ENCODE measurements around the gene DNAJC4. TPM values are rescaled to one million over a fixed set of nuclear protein-coding genes. Genes with fewer than 3 reads are reported as not detected.
A peak's percentile ranks its signal among the peaks of the same experiment; 100 is the strongest.

Gene DNAJC4
- total and polyA plus RNA-seq, 11 donors: 31.2 to 123 (median 47.2) TPM

GRCh38 chr11:64239662-64240434 lies 9.5 kb downstream of the DNAJC4 start:
- Histone ChIP-seq H3K4me1 (peaks cover 0 to 69% (median 34%) of the 10 kb centered on the region in 12 donors), H3K9me3 (no peaks in the 10 kb centered on the region), H3K27ac (peak overlapping the region; percentile 95 to 100 (median 99)), H3K36me3 (peaks cover 0 to 40% (median 30%) of the 10 kb centered on the region in 9 donors), H3K27me3 (no peaks in the 10 kb centered on the region), H3K4me3 (peak overlapping the region in 11 of 12 donors; percentile 47 to 99 (median 80))
- intact Hi-C loops (cut with DNase I): loop anchor here in 1 of 10 donors (2.0 kb wide), 1 partner anchor 65 kb away; the partner anchor contains the start of gene ESRRA
- TF ChIP-seq POLR2A (IDR thresholded peaks at IDR 0.05) (no peak), CTCF (IDR thresholded peaks at IDR 0.05) (no peak)
- no peak for ATAC-seq
- 82 to 87% (median 84%) methylated on average over 11 of the region's 11 CpGs for WGBS, 4 donors
- peak in 1 of 5 donors; percentile 34 for DNase-seq

- intact Hi-C loops (cut with DNase I): loop anchor here in 3 of 10 donors (1.0 to 2.0 kb wide), 3 partner anchors 30 to 64 kb away; partner anchors contain the start of genes BAD (in 1 of the 3) and ESRRA (in 1 of the 3)
- peak; percentile 68 to 78 (median 74) for ATAC-seq
- TF ChIP-seq CTCF (IDR thresholded peaks at IDR 0.05) (no peak), POLR2A (IDR thresholded peaks at IDR 0.05) (peak; percentile 65 to 91)
- no peaks in the 10 kb centered on the region for H3K9me3 ChIP-seq
- WGBS, 4 donors: 2% methylated on average over 32 to 58 of the region's 58 CpGs
- peak within 1 kb of the TSS; percentile 65 to 99 (median 80) for H3K4me3 ChIP-seq
- no peaks in the 10 kb centered on the region for H3K27me3 ChIP-seq
- H3K36me3 ChIP-seq: peaks cover 0 to 40% (median 30%) of the 10 kb centered on the region in 9 donors
- H3K4me1 ChIP-seq: peaks cover 0 to 67% (median 34%) of the 10 kb centered on the region in 12 donors
- peak; percentile 97 to 99 (median 98) for DNase-seq
- H3K27ac ChIP-seq: peak within 1 kb of the TSS; percentile 95 to 100 (median 99)
Observed at GRCh38 chr11:64240435-64241240, 10.3 kb downstream of the DNAJC4 start, which contains the start of gene FKBP2. Gene FKBP2, plus strand, starts transcription at chr11:64241095. Its CDS starts 1,293 bp downstream, at chr11:64242388.

GRCh38 chr11:64241241-64241490 lies 10.8 kb downstream of the DNAJC4 start:
- Histone ChIP-seq H3K27ac (peak overlapping the region; percentile 95 to 100 (median 99)), H3K4me1 (peaks cover 0 to 62% (median 33%) of the 10 kb centered on the region in 12 donors), H3K27me3 (no peaks in the 10 kb centered on the region), H3K36me3 (peaks cover 0 to 38% (median 28%) of the 10 kb centered on the region in 9 donors), H3K4me3 (peak overlapping the region; percentile 37 to 99 (median 79)), H3K9me3 (no peaks in the 10 kb centered on the region)
- ATAC-seq (peak; percentile 84 to 93 (median 86)), DNase-seq (peak in 4 of 5 donors; percentile 99 to 100 (median 100))
- 0 to 3% (median 1%) methylated on average over 6 to 24 of the region's 24 CpGs for WGBS, 4 donors
- no peak for TF ChIP-seq POLR2A (IDR thresholded peaks at IDR 0.05)
- no peak for TF ChIP-seq CTCF (IDR thresholded peaks at IDR 0.05)
- intact Hi-C loops (cut with DNase I): loop anchor here in 3 of 10 donors (1.0 to 2.0 kb wide), 3 partner anchors 29 to 64 kb away; partner anchors contain the start of genes BAD (in 1 of the 3) and ESRRA (in 1 of the 3)

Measured in heart left ventricle (tissue), 16 donors.